Stimulated activated naive CD8-positive, alpha-beta T cell treated with anti-CD3 and anti-CD28 coated beads, Interleukin-15, amount 100 ng/mL, for 72 hours (primary cell): ENCODE measurements around the gene MESP2.
A peak's percentile ranks its signal among the peaks of the same experiment; 100 is the strongest.

Experiments
- ATAC-seq: fragments of 150-1000 bp; cut with Tn5 transposase; 2 replicates; pipeline ENCODE4 v1.10.0; 2021; ENCODE audit warnings: mild to moderate bottlenecking, moderate library complexity
- DNase-seq, 2 donors: peaks; one replicate each; pipeline ENCODE4 v3.0.0; 2021 to 2022
- H3K27ac Mint-ChIP-seq, 2 donors: one replicate each; pipeline ENCODE4 v1.8.0; 2022; ENCODE audit warnings: mild to moderate bottlenecking in 2 of 2, mixed read lengths in 2 of 2, moderate library complexity in 2 of 2
- H3K27me3 Mint-ChIP-seq: one replicate; pipeline ENCODE4 v1.8.0; 2022; ENCODE audit warnings: mixed read lengths
- H3K4me1 Mint-ChIP-seq: one replicate; pipeline ENCODE4 v1.8.0; 2022; ENCODE audit warnings: mild to moderate bottlenecking, mixed read lengths
- H3K4me3 Mint-ChIP-seq, 2 donors: one replicate each; pipeline ENCODE4 v1.8.0; 2022; ENCODE audit warnings: mild to moderate bottlenecking in 2 of 2, mixed read lengths in 2 of 2, moderate library complexity in 1 of 2
- H3K9me3 Mint-ChIP-seq, 2 donors: one replicate each; pipeline ENCODE4 v1.8.0; 2022; ENCODE audit warnings: mixed read lengths in 2 of 2

The MESP2 gene

GRCh38 chr15:89825271-89825940, 49.3 kb downstream of the MESP2 start:
- ATAC-seq: no peak
- Mint-ChIP-seq H3K4me1 (no peaks in the 10 kb centered on the region), H3K27ac (peak overlapping the region in 1 of 2 donors; percentile 75), H3K4me3 (no peak overlapping the region), H3K27me3 (peaks cover 25% of the 10 kb centered on the region), H3K9me3 (no peaks in the 10 kb centered on the region)
- DNase-seq: no peak

- Mint-ChIP-seq H3K4me3 (no peak overlapping the region), H3K4me1 (no peaks in the 10 kb centered on the region), H3K27me3 (peaks cover 9% of the 10 kb centered on the region), H3K27ac (peak overlapping the region; percentile 31 to 94), H3K9me3 (no peaks in the 10 kb centered on the region)
- DNase-seq (no peak), ATAC-seq (no peak)
These were observed 50.8 kb downstream of the MESP2 start for GRCh38 chr15:89826671-89827655.

- no peaks in the 10 kb centered on the region for H3K9me3 Mint-ChIP-seq
These were observed 51.7 kb downstream of the MESP2 start for GRCh38 chr15:89827829-89828228.

More at GRCh38 chr15:89827829-89828228, 51.7 kb downstream of the MESP2 start:
- Mint-ChIP-seq H3K27ac (peak overlapping the region; percentile 69 to 94), H3K4me3 (no peak overlapping the region), H3K4me1 (no peaks in the 10 kb centered on the region), H3K27me3 (peaks cover under 1% of the 10 kb centered on the region)
- peak; percentile 17 for ATAC-seq
- no peak for DNase-seq
